GM12801 (cell line): ENCODE data around the gene CELSR1.

Experiments
- CTCF ChIP-seq: IDR thresholded peaks from one replicate; pipeline ENCODE4 v1.5.1; 2011; ENCODE audit warnings: control low read depth; ENCODE audit not compliant: insufficient read length; ENCODE audit errors: extremely low read depth

The CELSR1 gene

DNA sequence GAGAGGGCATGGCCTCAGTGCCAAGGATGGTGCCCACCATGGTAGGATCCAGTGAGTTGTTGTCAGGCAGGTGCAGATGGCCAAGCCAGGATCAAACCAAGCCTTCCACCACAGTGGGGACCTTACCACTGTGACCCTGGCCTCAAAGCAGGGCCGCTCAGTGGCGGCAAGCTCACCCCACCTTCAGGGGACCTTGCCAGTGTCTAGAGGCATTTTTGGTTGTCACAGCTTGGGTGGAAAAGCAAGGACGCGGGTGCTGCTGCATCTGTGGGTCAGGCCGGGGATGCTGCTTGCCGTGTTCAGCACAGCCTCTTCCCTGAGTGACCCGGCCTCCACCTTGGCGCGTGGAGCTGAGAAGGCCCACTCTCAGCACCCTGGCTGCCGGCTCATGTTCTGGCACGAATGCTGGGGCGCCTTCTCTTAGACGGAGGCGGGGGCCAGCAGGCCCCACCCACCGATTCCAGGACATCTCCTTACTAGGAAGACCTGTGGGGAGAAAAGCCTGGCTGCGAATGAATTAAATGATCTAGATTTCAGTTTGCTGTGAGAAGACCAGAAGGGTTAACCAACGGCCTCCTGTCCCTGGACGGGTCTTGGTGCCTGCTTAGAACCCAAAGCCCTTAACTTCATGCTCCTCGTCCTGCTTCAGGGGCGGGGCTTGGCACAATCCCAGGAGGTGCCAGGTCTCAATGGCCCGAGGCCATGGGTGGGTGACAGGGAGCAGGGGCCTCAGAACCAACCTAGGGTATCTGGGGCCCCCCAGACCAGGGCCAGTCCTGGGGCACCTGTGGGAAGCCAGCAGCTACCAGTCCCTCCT is 183.0 kb downstream of the CELSR1 start:
- TF ChIP-seq CTCF: no peak

GRCh38 chr22:46353483-46354105 is 183.8 kb downstream of the CELSR1 start:
- no peak for TF ChIP-seq CTCF

- no peak for TF ChIP-seq CTCF
Observed at GRCh38 chr22:46352691-46353386, 184.6 kb downstream of the CELSR1 start.

GRCh38 chr22:46352276-46352675 is 185.1 kb downstream of the CELSR1 start:
- no peak for TF ChIP-seq CTCF

- TF ChIP-seq CTCF: no peak
Observed at GRCh38 chr22:46351767-46352166, 185.7 kb downstream of the CELSR1 start.

DNA sequence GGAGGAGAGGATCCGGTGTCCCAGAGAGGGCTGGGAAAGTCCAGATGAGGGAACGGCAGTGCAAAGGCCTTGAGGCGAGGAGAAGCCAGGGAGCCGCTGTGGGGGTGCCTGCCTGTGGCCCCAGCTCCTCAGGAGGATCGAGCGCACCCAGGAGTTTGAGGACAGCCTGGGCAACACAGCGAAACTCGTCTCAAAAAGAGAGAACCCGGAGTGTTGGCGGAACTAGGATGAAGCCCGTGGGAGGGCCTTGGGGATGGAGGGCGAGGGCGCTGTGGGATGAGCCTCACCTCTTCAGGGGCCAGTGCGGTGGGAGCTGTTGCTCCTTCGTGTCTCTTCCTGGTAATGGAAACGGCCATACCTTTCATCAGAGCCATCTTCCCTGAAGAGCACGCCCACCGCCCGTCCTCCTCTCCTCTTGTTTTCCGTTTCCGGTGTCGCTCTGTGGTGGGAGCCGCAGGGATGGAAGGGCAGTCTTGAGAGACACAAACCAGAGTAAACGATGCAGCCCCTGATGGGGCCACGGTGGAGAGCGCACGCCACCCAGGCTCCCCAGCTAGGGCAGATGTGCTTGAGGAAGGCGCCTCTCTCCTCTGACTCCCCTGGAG is 186.2 kb downstream of the CELSR1 start:
- no peak for TF ChIP-seq CTCF

DNA sequence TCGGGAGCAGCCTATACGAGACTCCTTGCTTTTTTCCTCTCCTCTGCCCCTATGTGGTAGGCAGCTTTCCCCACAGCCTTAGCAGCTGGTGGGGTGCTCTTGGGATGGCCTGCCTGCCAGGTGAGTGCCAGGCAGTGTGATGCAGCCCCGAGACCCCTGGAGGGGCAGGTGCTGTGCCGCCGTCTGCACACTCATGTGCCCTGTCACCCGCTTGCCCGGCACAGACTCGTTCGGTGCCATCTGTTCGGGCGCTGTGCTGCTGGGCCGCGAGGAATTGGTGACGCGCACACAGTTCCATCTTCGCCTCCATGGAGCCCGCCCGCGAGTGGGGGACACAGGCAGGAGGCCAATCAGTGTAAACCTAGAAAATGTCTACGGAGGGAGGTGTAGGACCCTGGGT is 186.8 kb downstream of the CELSR1 start:
- no peak for TF ChIP-seq CTCF
